A549 (cell line): ENCODE results near the gene SASS6. TPM values are rescaled to one million over a fixed set of nuclear protein-coding genes. Genes with fewer than 3 reads are reported as not detected.
A peak's percentile ranks its signal among the peaks of the same experiment; 100 is the strongest.

Source experiments
- ATAC-seq, 2 experiments: fragments of 200-7000 bp in 1 of 2; fragments of >200 bp in 1 of 2; cut with Nextera tagmentation in 1 of 2; cut with Tn5 transposase in 1 of 2; 3 replicates each; pipeline versions ENCODE4 v1.8.0 to v1.9.1; 2018 to 2020; ENCODE audit warnings: mild to moderate bottlenecking in 1 of 2, moderate library complexity in 1 of 2
- CTCF ChIA-PET: fragments of 300-600 bp; sonication (Branson Sonifier 250); formaldehyde crosslinking; extraction: SDS; loops from one replicate; lab custom pipeline; 2021; ENCODE audit warnings: antibody characterized with exemption, inconsistent platforms; lab: Yijun Ruan, JAX
- POLR2A ChIA-PET: fragments of 350-600 bp; formaldehyde crosslinking; extraction: SDS; loops from one replicate; lab custom pipeline; 2021; ENCODE audit warnings: antibody characterized with exemption, inconsistent platforms; lab: Yijun Ruan, JAX
- DNase-seq, 2 experiments: peaks; one replicate each; pipeline versions ENCODE4 v3.0.0 to v3.0.0-alpha.2; 2011 to 2016; ENCODE audit warnings: low read depth in 1 of 2, low spot score in 1 of 2
- FAIRE-seq: peaks from 2 replicates; lab custom pipeline; 2011; peaks lifted over from hg19 to GRCh38; lab: Jason Lieb, UNC
- H3K27ac ChIP-seq, 2 experiments: fragments of >200 bp; sonication (Bioruptor Twin); formaldehyde crosslinking; 3 replicates each; pipeline ENCODE4 v1.5.1; 2016 to 2017
- H3K4me1 ChIP-seq: fragments of >200 bp; sonication (Bioruptor Twin); formaldehyde crosslinking; 3 replicates; pipeline ENCODE4 v1.6.1; 2016
- H3K4me2 ChIP-seq: fragments of >200 bp; sonication (Bioruptor Twin); formaldehyde crosslinking; 3 replicates; pipeline ENCODE4 v1.6.1; 2016
- H3K4me3 ChIP-seq: fragments of >200 bp; sonication (Bioruptor Twin); formaldehyde crosslinking; 3 replicates; pipeline ENCODE4 v1.5.1; 2016
- H3K9me3 ChIP-seq: fragments of >200 bp; sonication (Bioruptor Twin); formaldehyde crosslinking; 3 replicates; pipeline ENCODE4 v1.6.1; 2016
- BCL3 ChIP-seq: fragments of >200 bp; sonication (Bioruptor Twin); formaldehyde crosslinking; IDR thresholded peaks from 3 replicates; pipeline ENCODE4 v1.6.1; 2016
- CHD2 ChIP-seq: fragments of 150-350 bp; IDR thresholded peaks from 2 replicates; pipeline ENCODE4 v1.6.1; 2014; ENCODE audit warnings: low read length; ENCODE audit not compliant: partially characterized antibody
- EHMT2 ChIP-seq: fragments of 200-600 bp; sonication (generic); IDR thresholded peaks from 2 replicates; pipeline ENCODE4 v1.6.1; 2016; ENCODE audit warnings: antibody characterized with exemption, low read depth, mild to moderate bottlenecking, moderate library complexity
- EP300 ChIP-seq, 2 experiments: fragments of >200 bp; sonication (Bioruptor Twin); formaldehyde crosslinking; IDR thresholded peaks; 2 replicates in 1 of 2; 3 replicates in 1 of 2; pipeline ENCODE4 v1.6.1; 2016 to 2017
- FOXS1 ChIP-seq: fragments of 250-450 bp; sonication (Bioruptor Pico); IDR thresholded peaks from 2 replicates; pipeline ENCODE4 v1.5.0; 2020; ENCODE audit warnings: mild to moderate bottlenecking, moderate library complexity
- HES2 ChIP-seq: fragments of >200 bp; sonication (Bioruptor Twin); formaldehyde crosslinking; IDR thresholded peaks from 2 replicates; pipeline ENCODE4 v1.6.1; 2016
- MAFK ChIP-seq: fragments of 450-650 bp; IDR thresholded peaks from 2 replicates; pipeline ENCODE4 v1.6.1; 2014; ENCODE audit not compliant: partially characterized antibody
- MAZ ChIP-seq: fragments of 150-350 bp; IDR thresholded peaks from 2 replicates; pipeline ENCODE4 v1.6.1; 2014; ENCODE audit warnings: antibody characterized with exemption, low read depth, low read length, borderline replicate concordance
- MYC ChIP-seq: IDR thresholded peaks from 2 replicates; pipeline ENCODE4 v1.6.1; 2012; ENCODE audit warnings: mild to moderate bottlenecking, inconsistent platforms, low read length, improper control_type of control experiment, borderline replicate concordance
- NPAS2 ChIP-seq: fragments of 250-450 bp; sonication (Bioruptor Pico); IDR thresholded peaks from 2 replicates; pipeline ENCODE4 v1.8.0; 2022; ENCODE audit warnings: mild to moderate bottlenecking, moderate library complexity, borderline replicate concordance
- POLR2AphosphoS2 ChIP-seq: conservative IDR thresholded peaks from 2 replicates; pipeline ENCODE4 v1.6.1; 2012; ENCODE audit warnings: low read length, improper control_type of control experiment, inconsistent platforms
- RAD21 ChIP-seq, 2 experiments: fragments of >200 bp in 1 of 2; sonication (Bioruptor Twin) in 1 of 2; formaldehyde crosslinking in 1 of 2; IDR thresholded peaks in 1 of 2; conservative IDR thresholded peaks in 1 of 2; 2 replicates in 1 of 2; 3 replicates in 1 of 2; pipeline ENCODE4 v1.6.1; 2012 to 2018; ENCODE audit warnings: inconsistent platforms in 1 of 2
- REST ChIP-seq: fragments of 200-600 bp; sonication (generic); IDR thresholded peaks from 2 replicates; pipeline ENCODE4 v1.6.1; 2016; ENCODE audit warnings: antibody characterized with exemption, mild to moderate bottlenecking, moderate library complexity
- RNF2 ChIP-seq: fragments of 200-600 bp; sonication (generic); IDR thresholded peaks from 2 replicates; pipeline ENCODE4 v1.6.1; 2016; ENCODE audit warnings: low read depth, mild to moderate bottlenecking, antibody characterized with exemption, moderate library complexity, borderline replicate concordance
- TP53 ChIP-seq: fragments of 250-450 bp; sonication (Bioruptor Pico); IDR thresholded peaks from 2 replicates; pipeline ENCODE4 v1.5.0; 2021; ENCODE audit warnings: mild to moderate bottlenecking, moderate library complexity
- USF2 ChIP-seq: fragments of 450-650 bp; IDR thresholded peaks from 2 replicates; pipeline ENCODE4 v1.6.1; 2014; ENCODE audit warnings: antibody characterized with exemption
- ZSCAN20 ChIP-seq: fragments of 250-450 bp; sonication (Bioruptor Pico); IDR thresholded peaks from 2 replicates; pipeline ENCODE4 v1.8.0; 2022; ENCODE audit warnings: mild to moderate bottlenecking, moderate library complexity
- WGBS: methylation state at CpG from one replicate; pipeline ENCODE4 v1.1.6; 2017; ENCODE audit errors: missing lambda C conversion rate; 5-methylcytosine and 5-hydroxymethylcytosine counted together
- polyA plus RNA-seq, 4 experiments: library from polyadenylated mRNA; depleted of rRNA in 3 of 4; stranded (reverse); fragments of >200 nt; fragmentation: RNase III in 1 of 4; extraction: RNeasy Plus Mini Kit Qiagen cat#74134 plus additional on column Dnase treatment in 1 of 4; gene quantifications; 2 replicates in 3 of 4; 3 replicates in 1 of 4; pipeline ENCODE4 v1.2.3, GENCODE V29; 2011 to 2017
- TF ChIP-seq, protein P1 (sequence below): IDR thresholded peaks from 2 replicates; pipeline ENCODE4 v1.6.1; 2012; ENCODE audit warnings: low read depth, borderline replicate concordance

SASS6 gene
- polyA plus RNA-seq, 2 of the 4 experiments (the other 2 are of a cell fraction) = 4.0 to 5.2 TPM

GRCh38 chr1:100127226-100127625, 5.5 kb downstream of the SASS6 start:
- no peaks in the 10 kb centered on the region for H3K9me3 ChIP-seq
- no peak overlapping the region for H3K27ac ChIP-seq

GRCh38 chr1:100122177-100122576, 10.6 kb downstream of the SASS6 start:
- H3K4me2 ChIP-seq = no peak overlapping the region
- no peak for DNase-seq
- TF ChIP-seq, protein P1, sequence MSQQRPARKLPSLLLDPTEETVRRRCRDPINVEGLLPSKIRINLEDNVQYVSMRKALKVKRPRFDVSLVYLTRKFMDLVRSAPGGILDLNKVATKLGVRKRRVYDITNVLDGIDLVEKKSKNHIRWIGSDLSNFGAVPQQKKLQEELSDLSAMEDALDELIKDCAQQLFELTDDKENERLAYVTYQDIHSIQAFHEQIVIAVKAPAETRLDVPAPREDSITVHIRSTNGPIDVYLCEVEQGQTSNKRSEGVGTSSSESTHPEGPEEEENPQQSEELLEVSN = no peak
- TF ChIP-seq EP300 (IDR thresholded peaks at IDR 0.05) (no peak), MAZ (no peak), MYC (no peak), POLR2AphosphoS2 (no peak), REST (no peak), NPAS2 (no peak), ZSCAN20 (CRISPR knock-in tag) (no peak), BCL3 (no peak), HES2 (no peak), FOXS1 (CRISPR knock-in tag) (no peak), RNF2 (no peak), RAD21 (conservative IDR thresholded peaks at IDR 0.05 in 1 of 2, IDR thresholded peaks at IDR 0.05 in 1 of 2) (no peak), TP53 (CRISPR knock-in tag) (no peak), CHD2 (no peak), USF2 (no peak), EHMT2 (no peak)
- ATAC-seq = no peak
- 90% methylated on average over 1 of the region's 1 CpG for WGBS
- CTCF ChIA-PET = no interaction called here
- H3K27ac ChIP-seq = no peak overlapping the region
- H3K4me3 ChIP-seq = no peak overlapping the region
- FAIRE-seq = no peak
- H3K4me1 ChIP-seq = no peaks in the 10 kb centered on the region
- H3K9me3 ChIP-seq = no peaks in the 10 kb centered on the region
- POLR2A ChIA-PET = no interaction called here

More at GRCh38 chr1:100127226-100127625, 5.5 kb downstream of the SASS6 start:
- WGBS = 89% methylated on average over 1 of the region's 1 CpG
- ChIA-PET CTCF (no interaction called here), POLR2A (no interaction called here)
- H3K4me2 ChIP-seq = no peak overlapping the region
- ATAC-seq (no peak), DNase-seq (no peak), FAIRE-seq (no peak)
- TF ChIP-seq ZSCAN20 (CRISPR knock-in tag) = no peak
- no peak for TF ChIP-seq REST
- TF ChIP-seq MAFK = peak; percentile 65
- H3K4me1 ChIP-seq = peaks cover 16% of the 10 kb centered on the region
- no peak overlapping the region for H3K4me3 ChIP-seq
